HAP-1 (cell line): ENCODE data around the gene NUTM2D.
"Not testable (repeated sequence)": the region's sequence is repeated elsewhere in the genome, so short reads cannot be mapped to it uniquely, and the experiment has no call there.

Experiments
- DNase-seq, 2 experiments: peaks; one replicate each; pipeline ENCODE4 v3.0.0-alpha.2; 2016 to 2020; ENCODE audit warnings: low spot score in 2 of 2
- H3K27me3 ChIP-seq: fragments of 250-450 bp; sonication (Bioruptor Pico); 2 replicates; pipeline ENCODE4 v1.5.1; 2020; ENCODE audit warnings: low read depth, mild to moderate bottlenecking, moderate library complexity
- H3K36me3 ChIP-seq: fragments of 250-450 bp; sonication (Bioruptor Pico); replicated peaks from 2 replicates; pipeline ENCODE4 v1.5.1; 2020; ENCODE audit warnings: mild to moderate bottlenecking
- H3K4me1 ChIP-seq: fragments of 250-450 bp; sonication (Bioruptor Pico); 2 replicates; pipeline ENCODE4 v1.5.1; 2020; ENCODE audit warnings: mild to moderate bottlenecking
- H3K4me3 ChIP-seq: fragments of 250-450 bp; sonication (Bioruptor Pico); 2 replicates; pipeline ENCODE4 v1.5.1; 2020; ENCODE audit warnings: mild to moderate bottlenecking, moderate library complexity
- H3K9me3 ChIP-seq: fragments of 250-450 bp; sonication (Bioruptor Pico); 2 replicates; pipeline ENCODE4 v1.5.1; 2020; ENCODE audit warnings: mild to moderate bottlenecking, moderate library complexity
- in situ Hi-C: fragments of 300-500 bp; cut with MboI; formaldehyde crosslinking; loops from 3 replicates; pipeline ENCODE4 v1.14.3; 2020; ENCODE audit warnings: low sequenced_read_pairs, inconsistent platforms, mixed read lengths

Gene NUTM2D

DNA sequence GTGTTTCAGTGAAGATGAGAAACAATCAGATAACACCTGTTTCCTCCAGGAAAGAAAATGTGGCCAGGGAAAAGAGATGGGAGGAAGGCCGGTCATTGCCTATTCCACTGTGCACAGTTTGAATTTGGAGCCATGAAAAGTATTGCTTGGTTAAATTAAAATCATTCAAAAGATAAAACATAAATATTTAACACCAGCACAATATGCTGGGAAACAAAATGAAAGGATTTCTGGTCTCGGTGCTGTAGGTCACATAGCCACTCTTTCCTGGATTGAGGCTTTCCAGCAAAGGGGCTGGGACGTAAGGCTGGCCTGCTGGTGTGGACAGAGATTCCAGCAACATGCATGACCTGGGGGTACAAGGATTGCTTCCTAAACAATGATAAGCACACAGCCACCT, at the start of gene NUTM2D:
Gene NUTM2D, plus strand, starts transcription at position 301 of the 400 bp plus-strand sequence. CDS start 522 bp downstream, outside the sequence.
- H3K36me3 ChIP-seq, H3K9me3 ChIP-seq, H3K27me3 ChIP-seq, H3K4me3 ChIP-seq, DNase-seq, in situ Hi-C loops, H3K4me1 ChIP-seq: not testable (repeated sequence)

- H3K9me3 ChIP-seq, H3K36me3 ChIP-seq, H3K4me1 ChIP-seq, in situ Hi-C loops, H3K4me3 ChIP-seq, DNase-seq, H3K27me3 ChIP-seq: not testable (repeated sequence)
Measured at GRCh38 chr10:87308702-87309101, 48.8 kb upstream of the NUTM2D start.

DNA sequence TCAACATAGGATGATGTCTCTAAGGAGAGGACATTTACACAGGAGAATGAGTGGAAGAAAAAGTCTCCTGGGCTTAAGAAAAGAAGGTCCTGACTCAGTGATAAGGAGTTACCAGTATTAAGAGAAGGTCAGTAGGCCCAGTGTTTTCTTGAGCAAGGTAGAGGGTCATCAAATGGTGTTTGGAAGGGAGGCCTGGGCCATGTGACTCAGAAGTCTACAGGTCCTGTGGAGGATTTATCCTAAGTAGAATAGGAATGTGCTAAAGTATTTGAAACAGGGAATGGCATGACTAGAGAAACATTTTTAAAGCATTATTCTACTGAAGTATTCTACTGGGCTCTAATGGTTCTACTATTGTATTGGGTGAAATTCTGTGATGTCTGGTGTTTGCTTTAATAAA, 47.9 kb upstream of the NUTM2D start:
- H3K4me1 ChIP-seq, H3K9me3 ChIP-seq, H3K4me3 ChIP-seq, DNase-seq, H3K36me3 ChIP-seq, in situ Hi-C loops, H3K27me3 ChIP-seq: not testable (repeated sequence)

- H3K4me1 ChIP-seq, H3K36me3 ChIP-seq, H3K27me3 ChIP-seq, in situ Hi-C loops, H3K9me3 ChIP-seq, DNase-seq, H3K4me3 ChIP-seq: not testable (repeated sequence)
Measured at GRCh38 chr10:87311521-87311920, 46.0 kb upstream of the NUTM2D start.

DNA sequence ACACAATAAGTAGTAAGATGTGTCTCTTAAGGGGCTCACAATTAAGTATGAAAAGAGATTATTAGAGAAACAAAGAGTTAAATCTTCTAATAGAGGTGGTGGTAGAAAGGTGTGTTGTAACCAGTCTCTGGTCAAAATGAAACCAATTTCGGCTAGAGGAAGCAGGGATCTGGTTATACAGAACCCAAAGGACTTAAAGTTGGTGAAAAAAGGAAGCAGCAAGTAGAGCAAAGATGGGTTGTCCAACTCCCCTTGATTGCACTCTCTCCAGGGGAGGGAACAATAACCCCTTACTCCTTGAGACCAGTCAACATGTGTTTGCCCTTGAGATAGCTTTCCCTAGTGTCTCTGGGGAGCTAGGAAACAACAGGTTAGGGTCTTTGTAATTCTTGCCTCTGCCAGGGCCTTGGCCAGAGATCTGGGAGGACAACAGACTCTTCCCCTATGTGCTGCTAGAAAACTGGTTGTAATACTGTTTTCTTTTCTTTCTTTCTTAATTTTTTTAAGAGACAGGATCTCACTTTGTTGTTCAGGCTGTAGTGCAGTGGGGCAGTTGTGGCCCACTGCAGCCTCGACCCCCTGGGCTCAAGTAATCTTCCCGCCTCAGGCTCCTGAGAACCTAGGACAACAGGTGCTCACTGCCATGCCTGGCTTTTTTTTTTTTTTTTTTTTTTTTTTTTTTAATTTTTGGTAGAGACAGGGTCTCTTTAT, 43.7 kb upstream of the NUTM2D start:
- H3K4me1 ChIP-seq, H3K9me3 ChIP-seq, DNase-seq, in situ Hi-C loops, H3K4me3 ChIP-seq, H3K27me3 ChIP-seq, H3K36me3 ChIP-seq: not testable (repeated sequence)

DNA sequence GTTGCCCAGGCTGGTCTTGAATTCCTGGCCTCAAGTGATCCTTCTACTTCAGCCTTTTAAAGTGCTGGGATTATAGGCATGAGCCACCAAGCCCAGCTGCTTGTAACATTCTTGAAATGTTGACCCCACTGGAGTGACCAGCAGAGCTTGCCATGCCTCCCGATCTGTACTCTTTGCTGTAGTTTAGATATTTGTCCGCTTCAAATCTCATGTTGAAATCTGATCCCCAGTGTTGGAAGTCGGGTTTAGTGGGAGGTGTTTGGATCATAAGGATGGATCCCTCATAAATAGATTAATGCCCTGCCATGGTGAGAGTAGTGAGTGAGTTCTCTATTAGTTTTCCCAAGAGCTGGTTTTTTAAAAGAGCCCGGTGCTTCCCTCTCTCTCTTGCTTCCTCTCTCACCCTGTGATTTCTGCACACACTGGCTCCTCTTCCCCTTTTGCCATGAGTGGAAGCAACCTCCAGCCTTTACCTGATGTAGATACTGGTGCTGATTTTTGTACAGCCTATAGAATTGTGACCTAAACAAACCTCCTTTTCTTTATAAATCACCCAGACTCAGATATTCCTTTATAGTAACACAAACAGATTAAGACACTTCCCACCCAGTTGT, 43.1 kb upstream of the NUTM2D start:
- H3K36me3 ChIP-seq, in situ Hi-C loops, H3K27me3 ChIP-seq, H3K9me3 ChIP-seq, H3K4me1 ChIP-seq, DNase-seq, H3K4me3 ChIP-seq: not testable (repeated sequence)

DNA sequence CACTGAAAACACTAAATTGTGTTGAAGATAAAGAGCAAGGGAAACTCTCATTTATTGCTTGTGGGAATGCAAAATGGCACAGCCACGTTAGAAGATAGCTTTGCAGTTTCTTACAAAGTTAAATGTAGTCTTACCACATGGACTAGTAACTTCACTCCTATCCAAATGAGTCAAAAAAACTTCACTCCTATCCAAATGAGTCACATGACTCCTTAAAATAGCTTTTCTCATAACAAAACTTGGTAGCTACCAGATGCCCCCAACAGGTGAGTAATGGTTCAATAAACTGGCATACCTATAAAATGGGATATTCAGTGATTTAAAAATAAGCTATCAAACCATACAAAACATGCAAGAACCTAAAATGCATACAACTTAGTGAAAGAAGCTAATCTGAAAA, 36.0 kb upstream of the NUTM2D start:
- H3K4me3 ChIP-seq, in situ Hi-C loops, DNase-seq: not testable (repeated sequence)

DNA sequence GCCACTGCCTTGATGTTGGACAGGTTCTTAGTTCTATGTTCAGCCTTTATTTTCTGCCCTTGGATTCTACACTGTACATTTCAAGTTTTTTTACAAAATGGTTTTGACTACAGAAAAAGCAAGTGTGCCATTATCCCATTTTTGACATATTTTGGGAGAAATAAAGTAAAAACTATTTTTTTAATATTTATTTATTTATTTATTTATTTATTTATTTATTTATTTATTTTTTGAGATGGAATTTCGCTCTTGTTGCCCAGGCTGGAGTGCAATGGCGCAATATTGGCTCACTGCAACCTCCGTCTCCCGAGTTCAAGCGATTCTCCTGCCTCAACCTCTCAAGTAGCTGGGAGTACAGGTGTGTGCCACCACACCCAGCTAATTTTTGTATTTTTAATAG, 33.0 kb upstream of the NUTM2D start:
- H3K9me3 ChIP-seq, in situ Hi-C loops, H3K4me3 ChIP-seq, DNase-seq, H3K4me1 ChIP-seq, H3K27me3 ChIP-seq, H3K36me3 ChIP-seq: not testable (repeated sequence)

More for the DNA sequence above, 36.0 kb upstream of the NUTM2D start:
- H3K9me3 ChIP-seq, H3K27me3 ChIP-seq, H3K4me1 ChIP-seq, H3K36me3 ChIP-seq: not testable (repeated sequence)

DNA sequence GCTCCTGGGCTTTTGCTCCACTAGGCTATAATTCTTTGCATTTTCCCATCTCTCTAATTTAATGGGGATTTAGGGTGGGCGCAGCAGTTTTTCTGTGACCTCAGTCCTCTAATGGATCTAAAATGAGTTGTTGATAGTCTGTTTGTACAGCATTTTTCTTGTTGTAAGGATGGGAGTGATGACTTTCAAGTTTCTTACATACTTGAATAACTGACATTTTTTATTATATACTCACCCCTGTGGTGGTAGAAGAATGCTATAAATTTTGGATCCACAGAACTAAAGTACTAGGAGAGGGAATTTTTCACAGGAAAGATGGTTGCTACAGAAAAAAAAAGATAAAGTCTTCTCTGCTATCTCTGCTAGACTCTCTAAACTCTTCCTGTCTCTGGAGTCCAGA, 29.6 kb upstream of the NUTM2D start:
- in situ Hi-C loops, H3K36me3 ChIP-seq, H3K9me3 ChIP-seq, H3K4me1 ChIP-seq, H3K27me3 ChIP-seq, H3K4me3 ChIP-seq, DNase-seq: not testable (repeated sequence)

DNA sequence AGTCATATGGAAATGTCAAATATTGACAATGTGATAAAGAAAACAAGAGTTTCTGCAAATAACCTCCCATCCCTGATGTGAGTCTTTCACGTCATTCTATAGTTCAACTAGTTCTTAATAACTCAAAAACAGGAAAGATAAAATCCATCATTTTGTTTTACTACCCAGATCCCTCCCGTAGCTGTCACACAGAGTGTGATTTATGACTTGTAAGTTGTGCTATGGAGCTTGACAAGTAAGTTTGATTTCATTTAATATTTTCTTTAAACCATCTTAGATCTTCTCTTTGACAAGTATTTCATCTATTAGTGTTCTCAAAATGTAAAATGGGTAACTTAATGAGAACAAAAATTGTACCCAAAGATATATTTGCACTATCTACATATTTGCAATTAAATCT, 28.4 kb upstream of the NUTM2D start:
- DNase-seq, H3K4me1 ChIP-seq, H3K36me3 ChIP-seq, H3K9me3 ChIP-seq, H3K4me3 ChIP-seq, in situ Hi-C loops, H3K27me3 ChIP-seq: not testable (repeated sequence)

DNA sequence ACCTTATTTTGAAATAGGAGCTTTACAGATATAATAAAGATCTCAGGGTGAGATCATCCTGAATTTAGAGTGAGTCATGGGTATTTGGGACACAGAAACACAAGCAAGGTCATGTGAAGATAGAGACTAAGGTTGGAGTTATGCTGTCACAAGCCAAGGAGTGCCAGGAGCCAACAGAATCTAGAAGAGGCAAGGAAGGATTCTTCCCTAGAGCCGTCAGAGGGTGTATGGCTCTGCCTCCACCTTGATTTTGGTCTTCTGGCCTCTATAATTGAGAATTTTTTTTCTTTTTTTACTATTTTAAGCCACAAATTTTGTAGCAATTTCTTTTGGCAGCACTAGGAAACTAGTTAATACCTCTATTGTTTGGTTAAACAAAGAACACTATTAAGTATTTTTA, 24.9 kb upstream of the NUTM2D start:
- in situ Hi-C loops, H3K27me3 ChIP-seq, H3K36me3 ChIP-seq, H3K4me3 ChIP-seq, H3K9me3 ChIP-seq, H3K4me1 ChIP-seq, DNase-seq: not testable (repeated sequence)

DNA sequence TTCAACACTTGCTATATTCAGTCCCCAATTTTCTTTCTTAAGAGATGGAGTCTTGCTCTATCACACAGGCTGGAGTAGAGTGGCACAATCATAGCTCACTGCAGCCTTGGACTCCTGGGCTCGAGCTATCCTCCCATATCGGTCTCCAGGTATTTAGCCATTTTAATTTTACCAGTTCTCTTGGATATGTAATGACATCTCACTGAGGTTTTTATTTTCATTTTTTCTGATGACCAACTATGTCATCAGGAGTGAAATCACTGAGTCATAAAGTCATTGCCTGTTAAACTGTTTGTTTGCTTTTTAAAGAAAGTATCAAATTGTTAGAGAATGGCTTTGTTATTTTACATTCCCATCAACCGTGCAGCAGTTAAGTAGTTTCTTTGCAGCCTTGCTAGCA, 17.1 kb upstream of the NUTM2D start:
- H3K27me3 ChIP-seq, H3K4me3 ChIP-seq, DNase-seq, H3K4me1 ChIP-seq, H3K9me3 ChIP-seq, in situ Hi-C loops, H3K36me3 ChIP-seq: not testable (repeated sequence)

DNA sequence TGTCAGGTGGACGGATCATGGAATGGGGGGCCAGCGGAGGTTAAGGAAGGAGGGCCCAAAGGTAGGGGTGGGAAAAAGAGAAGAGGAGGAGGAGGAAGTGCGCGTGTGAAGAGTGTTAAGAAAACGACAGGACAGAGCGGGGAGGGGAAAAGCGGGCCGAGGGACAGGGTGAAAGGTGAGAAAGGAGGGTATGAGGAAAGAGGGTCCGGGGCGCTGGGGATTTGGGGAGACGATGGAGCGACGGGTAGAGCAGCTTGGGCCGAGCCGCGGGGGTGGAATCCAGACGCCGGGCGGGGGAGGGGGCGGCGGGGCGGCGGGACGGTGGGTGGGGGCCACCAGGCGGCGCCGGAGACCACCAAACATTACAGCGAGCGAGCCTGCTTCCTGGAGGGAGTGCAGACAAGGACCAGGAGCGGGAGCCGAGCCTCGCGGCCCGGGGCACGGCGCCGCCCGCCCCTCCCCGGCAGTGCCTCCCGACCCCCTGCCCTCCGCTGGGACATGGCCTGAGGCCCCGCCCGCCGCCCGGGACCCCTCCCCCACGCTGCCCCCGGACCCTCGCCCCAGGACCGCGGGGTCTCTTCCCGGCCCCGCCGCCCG, 15.9 kb upstream of the NUTM2D start:
- H3K27me3 ChIP-seq, H3K9me3 ChIP-seq, H3K4me3 ChIP-seq, DNase-seq, in situ Hi-C loops, H3K36me3 ChIP-seq, H3K4me1 ChIP-seq: not testable (repeated sequence)

DNA sequence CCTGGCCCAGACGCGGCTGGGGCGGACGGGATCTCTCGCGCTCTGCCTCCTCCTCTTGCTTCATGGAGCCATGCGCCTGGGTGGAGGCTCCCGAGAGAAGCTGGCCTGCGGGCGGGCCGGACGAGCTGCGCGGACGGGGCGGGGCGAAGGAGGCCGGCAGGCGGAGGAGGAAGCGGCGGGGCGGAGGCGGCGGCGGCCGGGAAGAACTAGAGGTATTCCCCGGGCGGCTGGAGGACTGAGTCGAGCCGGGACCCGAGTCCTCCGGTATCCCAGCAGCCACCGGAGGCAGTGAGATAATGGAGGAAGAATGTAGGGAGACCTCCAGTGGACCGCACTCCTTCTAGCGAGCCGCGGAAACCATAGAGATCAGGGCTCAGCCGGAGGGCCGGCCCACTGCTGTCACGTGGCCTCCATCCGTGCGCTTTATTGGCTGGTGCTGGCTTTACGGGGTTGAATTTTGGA, 15.3 kb upstream of the NUTM2D start:
- H3K27me3 ChIP-seq, H3K4me3 ChIP-seq, DNase-seq, H3K9me3 ChIP-seq, in situ Hi-C loops, H3K36me3 ChIP-seq, H3K4me1 ChIP-seq: not testable (repeated sequence)
